ENCODE data around the gene ID1. TPM values are rescaled to one million over a fixed set of nuclear protein-coding genes. Genes with fewer than 3 reads are reported as not detected.
A peak's percentile ranks its signal among the peaks of the same experiment; 100 is the strongest.

ID1 gene
- total and polyA plus RNA-seq, 2 of the 13 experiments (the other 11 are each of a cell fraction or from before 2014, with no cell fraction given) = 320 to 419 TPM

GRCh38 chr20:31560094-31560745, 44.9 kb upstream of the ID1 start (continued):
- TF ChIP-seq ZNF503 (CRISPR knock-in tag; IDR thresholded peaks at IDR 0.05) (no peak), NFRKB (IDR thresholded peaks at IDR 0.05) (no peak), CAMTA2 (CRISPR knock-in tag; IDR thresholded peaks at IDR 0.05; ENCODE audit: borderline replicate concordance) (no peak), MBD4 (IDR thresholded peaks at IDR 0.05; ENCODE audit: borderline replicate concordance, low read length) (no peak), ZFP36L1 (CRISPR knock-in tag; IDR thresholded peaks at IDR 0.05) (no peak), ZNF101 (CRISPR knock-in tag; IDR thresholded peaks at IDR 0.05; ENCODE audit: borderline replicate concordance, low read depth) (no peak), ZBTB33 (CRISPR knock-in tag; IDR thresholded peaks at IDR 0.05) (peak; percentile 40; the same call in 1 of the 2 replicates), ZNF598 (CRISPR knock-in tag; IDR thresholded peaks at IDR 0.05; ENCODE audit: borderline replicate concordance) (no peak), CHD2 (IDR thresholded peaks at IDR 0.05; ENCODE audit: low read depth, low read length) (no peak), ZNF616 (CRISPR knock-in tag; IDR thresholded peaks at IDR 0.05; ENCODE audit: low read depth) (no peak), SRF (IDR thresholded peaks at IDR 0.05; ENCODE audit: low read depth, low read length) (0 out of 2 replicates have a peak, but pooled peaks have one; percentile 30), GRHL1 (CRISPR knock-in tag; conservative IDR thresholded peaks at IDR 0.05) (no peak), RFX5 (IDR thresholded peaks at IDR 0.05; ENCODE audit: low read depth, low read length) (no peak), KAT2B (IDR thresholded peaks at IDR 0.05; ENCODE audit: borderline replicate concordance, low read depth, low read length) (no peak), ZNF292 (CRISPR knock-in tag; IDR thresholded peaks at IDR 0.05; ENCODE audit: borderline replicate concordance, low read depth) (no peak), ZSCAN21 (CRISPR knock-in tag; IDR thresholded peaks at IDR 0.05; ENCODE audit: borderline replicate concordance) (no peak), ZNF230 (CRISPR knock-in tag; IDR thresholded peaks at IDR 0.05) (no peak), MED1 (CRISPR knock-in tag; IDR thresholded peaks at IDR 0.05) (no peak), AGO1 (IDR thresholded peaks at IDR 0.05; ENCODE audit: low read depth, low read length, poor library complexity, severe bottlenecking) (no peak), CSRNP1 (CRISPR knock-in tag; IDR thresholded peaks at IDR 0.05) (no peak)

Measured in HepG2 (cell line).